ENCODE data around the gene KIF1C. TPM values are rescaled to one million over a fixed set of nuclear protein-coding genes. Genes with fewer than 3 reads are reported as not detected.

KIF1C gene
- total RNA-seq, 1 experiment from 2014 or later = 121 TPM

- H4K20me1 ChIP-seq (ENCODE audit: insufficient read depth) = no peaks in the 10 kb centered on the region
- peaks cover 3 to 11% of the 10 kb centered on the region in 2 experiments; a peak in 3 of 4 replicates for H3K4me1 ChIP-seq (ENCODE audit: control insufficient read depth in 1 of 2, insufficient read depth in 2 of 2, low read length in 2 of 2)
- CTCF ChIA-PET = no interaction called here
- POLR2A ChIA-PET = interaction anchor here (0.6 kb wide), 1 partner anchor 95 kb away, joined by 3 read pairs; the partner anchor contains the start of genes RNF167 and SLC25A11
- H3K27ac ChIP-seq (ENCODE audit: low read depth, low read length) = no peak overlapping the region
- H2AFZ ChIP-seq (ENCODE audit: low read depth, low read length, poor library complexity, severe bottlenecking) = no peak overlapping the region
- no peaks in the 10 kb centered on the region for H3K9me2 ChIP-seq (ENCODE audit: insufficient read depth)
- H3K9ac ChIP-seq (ENCODE audit: low read length) = no peak overlapping the region
- no peak overlapping the region for H3K4me3 ChIP-seq (replicated peaks in 1 of 2; ENCODE audit: low read depth in 1 of 2, low read length in 2 of 2)
- intact Hi-C loops (cut with micrococcal nuclease) = no loop called here
- TF ChIP-seq SRF (IDR thresholded peaks at IDR 0.05; ENCODE audit: low read depth) (no peak), SP1 (IDR thresholded peaks at IDR 0.05; ENCODE audit: low read depth) (no peak), CEBPB (IDR thresholded peaks at IDR 0.05; ENCODE audit: low read depth) (no peak), EZH2 (IDR thresholded peaks at IDR 0.05) (no peak), ZFX (IDR thresholded peaks at IDR 0.05) (no peak), EGR1 (IDR thresholded peaks at IDR 0.05; ENCODE audit: low read depth) (no peak), ATF3 (IDR thresholded peaks at IDR 0.05) (no peak), SIN3A (IDR thresholded peaks at IDR 0.05; ENCODE audit: low read depth) (no peak), ZBTB33 (IDR thresholded peaks at IDR 0.05; ENCODE audit: extremely low read depth, insufficient replicate concordance, low read length) (no peak), POLR2AphosphoS5 (IDR thresholded peaks at IDR 0.05; ENCODE audit: low read depth, low read length) (no peak), TCF7L2 (IDR thresholded peaks at IDR 0.05; ENCODE audit: borderline replicate concordance, extremely low read depth, insufficient read depth, insufficient read length) (no peak), JUND (IDR thresholded peaks at IDR 0.05) (no peak), ZNF274 (IDR thresholded peaks at IDR 0.05; ENCODE audit: low read depth, low read length) (no peak), ELF1 (IDR thresholded peaks at IDR 0.05; ENCODE audit: borderline replicate concordance, low read depth) (no peak), YY1 (IDR thresholded peaks at IDR 0.05; ENCODE audit: extremely low read depth, insufficient replicate concordance, low read depth, low read length) (no peak), RAD21 (IDR thresholded peaks at IDR 0.05; ENCODE audit: low read depth) (no peak), FOSL1 (IDR thresholded peaks at IDR 0.05; ENCODE audit: low read depth) (no peak), EZH2phosphoT487 (IDR thresholded peaks at IDR 0.05; ENCODE audit: borderline replicate concordance) (no peak)
- TF ChIP-seq, protein P1, sequence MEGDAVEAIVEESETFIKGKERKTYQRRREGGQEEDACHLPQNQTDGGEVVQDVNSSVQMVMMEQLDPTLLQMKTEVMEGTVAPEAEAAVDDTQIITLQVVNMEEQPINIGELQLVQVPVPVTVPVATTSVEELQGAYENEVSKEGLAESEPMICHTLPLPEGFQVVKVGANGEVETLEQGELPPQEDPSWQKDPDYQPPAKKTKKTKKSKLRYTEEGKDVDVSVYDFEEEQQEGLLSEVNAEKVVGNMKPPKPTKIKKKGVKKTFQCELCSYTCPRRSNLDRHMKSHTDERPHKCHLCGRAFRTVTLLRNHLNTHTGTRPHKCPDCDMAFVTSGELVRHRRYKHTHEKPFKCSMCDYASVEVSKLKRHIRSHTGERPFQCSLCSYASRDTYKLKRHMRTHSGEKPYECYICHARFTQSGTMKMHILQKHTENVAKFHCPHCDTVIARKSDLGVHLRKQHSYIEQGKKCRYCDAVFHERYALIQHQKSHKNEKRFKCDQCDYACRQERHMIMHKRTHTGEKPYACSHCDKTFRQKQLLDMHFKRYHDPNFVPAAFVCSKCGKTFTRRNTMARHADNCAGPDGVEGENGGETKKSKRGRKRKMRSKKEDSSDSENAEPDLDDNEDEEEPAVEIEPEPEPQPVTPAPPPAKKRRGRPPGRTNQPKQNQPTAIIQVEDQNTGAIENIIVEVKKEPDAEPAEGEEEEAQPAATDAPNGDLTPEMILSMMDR (IDR thresholded peaks at IDR 0.05 in 2 of 3, conservative IDR thresholded peaks at IDR 0.05 in 1 of 3; ENCODE audit: borderline replicate concordance in 1 of 3, insufficient read depth in 1 of 3, low read depth in 2 of 3, low read length in 2 of 3) = no peak
- H3K9me3 ChIP-seq (ENCODE audit: control insufficient read depth in 1 of 2, insufficient read depth in 1 of 2, low read depth in 1 of 2, low read length in 2 of 2) = no peaks in the 10 kb centered on the region
- ATAC-seq = no peak
- BruUV-seq (replicated peaks) = no TSS peak
- H3K27me3 ChIP-seq (ENCODE audit: insufficient read depth, low read length) = no peaks in the 10 kb centered on the region
- DNase-seq (ENCODE audit: low read depth, low spot score) = no peak
- RAD21 ChIA-PET (ENCODE audit: low non-redundant PET in 1 of 2, low total read pairs in 2 of 2, uncharacterized antibody in 2 of 2, unreplicated experiment in 2 of 2) = no interaction called here
- no peaks in the 10 kb centered on the region for H3K79me2 ChIP-seq (ENCODE audit: insufficient read depth, low read length)
- H3K4me2 ChIP-seq (ENCODE audit: low read length) = no peak overlapping the region
- no peaks in the 10 kb centered on the region for H3K36me3 ChIP-seq (ENCODE audit: control insufficient read depth in 1 of 2, insufficient read depth in 2 of 2, low read length in 2 of 2)
Measured at GRCh38 chr17:5034651-5035050, 36.9 kb downstream of the KIF1C start.
